Measurements from ENCODE around the gene EXD2. TPM values are rescaled to one million over a fixed set of nuclear protein-coding genes. Genes with fewer than 3 reads are reported as not detected.

EXD2 gene
- total and polyA plus RNA-seq, 10 donors, result 3.7 to 18.5 (median 12.5) TPM

- 30 to 53% (median 40%) methylated on average over 5 of the region's 5 CpGs for WGBS, 5 donors
- TF ChIP-seq, protein P1, sequence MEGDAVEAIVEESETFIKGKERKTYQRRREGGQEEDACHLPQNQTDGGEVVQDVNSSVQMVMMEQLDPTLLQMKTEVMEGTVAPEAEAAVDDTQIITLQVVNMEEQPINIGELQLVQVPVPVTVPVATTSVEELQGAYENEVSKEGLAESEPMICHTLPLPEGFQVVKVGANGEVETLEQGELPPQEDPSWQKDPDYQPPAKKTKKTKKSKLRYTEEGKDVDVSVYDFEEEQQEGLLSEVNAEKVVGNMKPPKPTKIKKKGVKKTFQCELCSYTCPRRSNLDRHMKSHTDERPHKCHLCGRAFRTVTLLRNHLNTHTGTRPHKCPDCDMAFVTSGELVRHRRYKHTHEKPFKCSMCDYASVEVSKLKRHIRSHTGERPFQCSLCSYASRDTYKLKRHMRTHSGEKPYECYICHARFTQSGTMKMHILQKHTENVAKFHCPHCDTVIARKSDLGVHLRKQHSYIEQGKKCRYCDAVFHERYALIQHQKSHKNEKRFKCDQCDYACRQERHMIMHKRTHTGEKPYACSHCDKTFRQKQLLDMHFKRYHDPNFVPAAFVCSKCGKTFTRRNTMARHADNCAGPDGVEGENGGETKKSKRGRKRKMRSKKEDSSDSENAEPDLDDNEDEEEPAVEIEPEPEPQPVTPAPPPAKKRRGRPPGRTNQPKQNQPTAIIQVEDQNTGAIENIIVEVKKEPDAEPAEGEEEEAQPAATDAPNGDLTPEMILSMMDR (IDR thresholded peaks at IDR 0.05 in 8 of 11, conservative IDR thresholded peaks at IDR 0.05 in 3 of 11), result no peak
- TF ChIP-seq POLR2AphosphoS5 (IDR thresholded peaks at IDR 0.05), result peak in 1 of 3 donors; percentile 21
- peaks cover 3 to 84% (median 34%) of the 10 kb centered on the region in 7 donors for H3K27me3 ChIP-seq (replicated peaks in 1 of 7)
- no peaks in the 10 kb centered on the region for H3K9me3 ChIP-seq
- peak overlapping the region; percentile 40 to 76 (median 54) for H3K4me3 ChIP-seq
- no peak for DNase-seq
- peaks cover 6 to 39% (median 30%) of the 10 kb centered on the region in 6 donors for H3K4me1 ChIP-seq
- intact Hi-C loops (cut with DNase I; ENCODE audit: low total_unique reads), result no loop called here
- H3K27ac ChIP-seq, result peak overlapping the region in 4 of 8 donors; percentile 44 to 61 (median 51)
- H3K36me3 ChIP-seq, result no peaks in the 10 kb centered on the region
These were observed 70.5 kb downstream of the EXD2 start for GRCh38 chr14:69261761-69262331.

DNA sequence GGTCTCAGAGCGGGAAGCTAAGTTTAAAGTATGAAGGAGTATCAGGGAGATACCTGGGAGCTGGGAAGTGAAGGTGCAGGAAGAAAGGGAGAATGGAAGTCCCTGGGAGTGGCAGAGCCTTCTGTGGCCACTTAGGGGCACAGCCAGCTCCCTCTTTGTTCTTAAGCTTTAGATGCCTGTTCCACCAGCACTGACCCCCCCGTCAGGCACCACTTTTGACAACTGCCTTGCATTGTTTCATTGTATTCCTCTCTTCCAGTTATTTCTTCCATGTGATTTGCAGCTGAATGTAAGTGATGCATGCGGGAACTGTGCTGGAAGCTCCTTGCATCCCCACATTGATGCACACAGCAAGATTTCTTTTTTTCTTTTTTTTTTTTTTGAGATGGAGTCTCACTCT is 71.2 kb downstream of the EXD2 start:
- Histone ChIP-seq H3K36me3 (no peaks in the 10 kb centered on the region), H3K4me1 (peaks cover 6 to 39% (median 30%) of the 10 kb centered on the region in 6 donors), H3K27ac (no peak overlapping the region), H3K27me3 (replicated peaks in 1 of 7) (peaks cover 3 to 77% (median 34%) of the 10 kb centered on the region in 7 donors), H3K9me3 (no peaks in the 10 kb centered on the region), H3K4me3 (no peak overlapping the region)
- TF ChIP-seq, protein P1 (IDR thresholded peaks at IDR 0.05 in 8 of 11, conservative IDR thresholded peaks at IDR 0.05 in 3 of 11), result no peak
- TF ChIP-seq POLR2AphosphoS5 (IDR thresholded peaks at IDR 0.05) (no peak), POLR2A (IDR thresholded peaks at IDR 0.05) (no peak)
- intact Hi-C loops (cut with DNase I; ENCODE audit: low total_unique reads), result no loop called here
- 73 to 84% (median 77%) methylated on average over 3 of the region's 3 CpGs for WGBS, 5 donors
- DNase-seq, result no peak

DNA sequence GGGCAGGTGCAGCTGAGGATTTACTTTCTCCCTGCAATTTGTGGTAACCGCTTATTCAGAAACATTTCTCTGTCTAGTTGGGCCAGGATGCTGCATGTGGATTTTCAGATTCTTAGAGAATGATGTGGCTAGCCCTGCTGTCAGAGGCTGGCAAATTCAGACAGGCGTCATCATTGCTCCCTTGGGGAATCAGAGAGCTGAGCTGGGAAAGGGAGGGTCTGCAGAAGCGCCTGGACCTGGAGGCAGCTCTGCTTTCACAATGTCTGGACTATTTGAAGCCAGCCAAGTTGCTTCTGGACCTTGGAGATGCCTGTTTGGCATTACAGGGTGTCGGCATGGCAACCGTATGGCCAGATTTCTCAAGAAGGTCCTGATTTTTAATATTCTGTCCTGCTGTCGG is 72.1 kb downstream of the EXD2 start:
- H3K27me3 ChIP-seq (replicated peaks in 1 of 7), result peaks cover 3 to 68% (median 34%) of the 10 kb centered on the region in 7 donors

DNA sequence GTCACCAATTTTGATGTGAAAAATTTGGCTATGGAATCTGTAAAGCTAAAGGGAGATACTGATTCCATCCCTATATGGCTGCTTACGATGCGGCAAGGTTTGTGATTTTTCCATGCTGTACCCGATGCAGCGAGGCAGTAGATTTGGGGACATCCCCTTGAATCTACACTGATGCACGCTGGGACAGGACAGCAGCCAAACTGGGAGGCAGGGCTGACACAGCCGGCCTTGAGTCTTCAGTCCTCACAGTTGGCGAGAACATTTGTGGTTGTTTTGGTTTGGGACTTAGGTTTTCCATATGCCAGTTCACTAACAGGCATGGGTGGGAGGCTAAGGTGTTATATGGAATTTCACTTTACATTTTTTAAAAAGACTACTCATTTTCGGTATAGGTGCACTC is 72.5 kb downstream of the EXD2 start:
- WGBS, 5 donors, result 62 to 87% (median 81%) methylated on average over 8 of the region's 8 CpGs
- intact Hi-C loops (cut with DNase I; ENCODE audit: low total_unique reads), result no loop called here
- H3K36me3 ChIP-seq, result no peaks in the 10 kb centered on the region
- no peak overlapping the region for H3K4me3 ChIP-seq
- no peak for DNase-seq
- no peaks in the 10 kb centered on the region for H3K9me3 ChIP-seq
- TF ChIP-seq POLR2A (IDR thresholded peaks at IDR 0.05), result no peak
- H3K27ac ChIP-seq, result no peak overlapping the region
- peaks cover 6 to 38% (median 30%) of the 10 kb centered on the region in 6 donors for H3K4me1 ChIP-seq
- peaks cover 3 to 64% (median 34%) of the 10 kb centered on the region in 7 donors for H3K27me3 ChIP-seq (replicated peaks in 1 of 7)

More for the DNA sequence above, 72.1 kb downstream of the EXD2 start:
- 77 to 89% (median 83%) methylated on average over 6 of the region's 6 CpGs for WGBS, 5 donors
- TF ChIP-seq POLR2AphosphoS5 (IDR thresholded peaks at IDR 0.05), result no peak
- TF ChIP-seq, protein P1 (IDR thresholded peaks at IDR 0.05 in 8 of 11, conservative IDR thresholded peaks at IDR 0.05 in 3 of 11), result no peak
- TF ChIP-seq POLR2A (IDR thresholded peaks at IDR 0.05), result no peak
- H3K4me1 ChIP-seq, result peaks cover 6 to 39% (median 30%) of the 10 kb centered on the region in 6 donors
- no peak overlapping the region for H3K27ac ChIP-seq
- DNase-seq, result no peak
- H3K4me3 ChIP-seq, result no peak overlapping the region
- no peaks in the 10 kb centered on the region for H3K36me3 ChIP-seq
- no peaks in the 10 kb centered on the region for H3K9me3 ChIP-seq
- intact Hi-C loops (cut with DNase I; ENCODE audit: low total_unique reads), result no loop called here
